Measurements from ENCODE around the gene SIK2. TPM values are rescaled to one million over a fixed set of nuclear protein-coding genes. Genes with fewer than 3 reads are reported as not detected.

SIK2 gene
- total RNA-seq, 1 experiment from 2014 or later: 13.0 TPM

DNA sequence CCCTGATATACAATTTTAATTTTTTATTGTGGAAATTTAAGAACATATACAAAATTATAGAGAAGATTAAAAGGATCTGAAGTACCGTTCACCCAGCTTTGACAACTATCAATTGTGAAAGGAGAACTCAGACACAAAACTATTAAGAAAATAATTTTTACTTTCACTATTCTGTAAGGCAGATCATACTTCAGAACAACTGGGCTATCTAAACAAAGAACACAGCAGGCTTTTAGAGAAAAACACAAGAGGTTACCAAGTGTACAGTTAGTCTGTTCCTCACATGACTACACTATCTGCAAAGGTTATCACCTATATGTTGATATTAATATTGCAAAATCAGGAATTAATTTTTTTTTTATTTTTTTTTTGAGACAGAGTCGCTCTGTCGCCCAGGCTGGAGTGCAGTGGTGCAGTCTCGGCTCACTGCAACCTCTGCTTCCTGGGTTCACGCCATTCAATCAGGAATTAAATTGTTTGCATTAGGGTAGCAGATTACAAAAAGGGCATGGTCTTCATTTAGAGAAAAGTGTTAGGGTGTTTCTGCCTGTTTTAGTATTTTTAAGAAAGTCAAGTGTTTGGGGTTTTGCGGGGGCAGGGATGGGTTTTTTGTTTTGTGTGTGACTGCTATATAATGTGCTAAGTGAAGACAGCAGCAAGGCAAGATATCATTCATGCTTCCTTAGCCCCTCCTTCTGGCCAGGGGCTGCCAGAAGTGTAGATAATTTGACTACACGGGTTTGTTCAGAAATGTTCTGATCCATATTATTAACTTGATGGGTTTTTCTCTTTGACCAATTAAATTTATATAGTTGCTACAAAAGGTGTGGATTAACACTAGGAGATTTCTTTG, 27.6 kb upstream of the SIK2 start:
- Histone ChIP-seq H3K4me1 (ENCODE audit: control insufficient read depth in 1 of 2, insufficient read depth in 2 of 2, low read length in 2 of 2) (no peaks in the 10 kb centered on the region), H2AFZ (ENCODE audit: low read depth, low read length, poor library complexity, severe bottlenecking) (no peak overlapping the region), H3K36me3 (ENCODE audit: control insufficient read depth in 1 of 2, insufficient read depth in 2 of 2, low read length in 2 of 2) (no peaks in the 10 kb centered on the region), H3K4me3 (replicated peaks in 1 of 2; ENCODE audit: low read depth in 1 of 2, low read length in 2 of 2) (no peak overlapping the region), H3K4me2 (ENCODE audit: low read length) (no peak overlapping the region), H3K27me3 (ENCODE audit: insufficient read depth, low read length) (no peaks in the 10 kb centered on the region), H3K27ac (ENCODE audit: low read depth, low read length) (no peak overlapping the region), H3K9ac (ENCODE audit: low read length) (no peak overlapping the region), H3K9me2 (ENCODE audit: insufficient read depth) (no peaks in the 10 kb centered on the region), H4K20me1 (ENCODE audit: insufficient read depth) (no peaks in the 10 kb centered on the region), H3K79me2 (ENCODE audit: insufficient read depth, low read length) (no peaks in the 10 kb centered on the region), H3K9me3 (ENCODE audit: control insufficient read depth in 1 of 2, insufficient read depth in 1 of 2, low read depth in 1 of 2, low read length in 2 of 2) (no peaks in the 10 kb centered on the region)
- ChIA-PET CTCF (interaction anchor here (1.4 kb wide), 1 partner anchor 259 kb away, joined by 3 read pairs; no protein-coding TSS in a partner anchor), RAD21 (ENCODE audit: low non-redundant PET in 1 of 2, low total read pairs in 2 of 2, uncharacterized antibody in 2 of 2, unreplicated experiment in 2 of 2) (no interaction called here), POLR2A (no interaction called here)
- no peak for DNase-seq (ENCODE audit: low read depth, low spot score)
- no TSS peak for BruUV-seq (replicated peaks)
- TF ChIP-seq FOSL1 (IDR thresholded peaks at IDR 0.05; ENCODE audit: low read depth) (no peak), RAD21 (IDR thresholded peaks at IDR 0.05; ENCODE audit: low read depth) (peak; percentile 19; the same call in 1 of the 2 replicates), CEBPB (IDR thresholded peaks at IDR 0.05; ENCODE audit: low read depth) (no peak), SP1 (IDR thresholded peaks at IDR 0.05; ENCODE audit: low read depth) (no peak), CBX3 (IDR thresholded peaks at IDR 0.05; ENCODE audit: low read depth) (no peak), CTCF (IDR thresholded peaks at IDR 0.05 in 2 of 3, conservative IDR thresholded peaks at IDR 0.05 in 1 of 3; ENCODE audit: borderline replicate concordance in 1 of 3, insufficient read depth in 1 of 3, low read depth in 2 of 3, low read length in 2 of 3) (0 out of 6 replicates have a peak, but pooled peaks of 1 of the 3 experiments have one; percentile 6), EZH2phosphoT487 (IDR thresholded peaks at IDR 0.05; ENCODE audit: borderline replicate concordance) (no peak), ELF1 (IDR thresholded peaks at IDR 0.05; ENCODE audit: borderline replicate concordance, low read depth) (no peak), ZFX (IDR thresholded peaks at IDR 0.05) (no peak), POLR2AphosphoS5 (IDR thresholded peaks at IDR 0.05; ENCODE audit: low read depth, low read length) (no peak), ATF3 (IDR thresholded peaks at IDR 0.05) (no peak), ZBTB33 (IDR thresholded peaks at IDR 0.05; ENCODE audit: extremely low read depth, insufficient replicate concordance, low read length) (no peak), EGR1 (IDR thresholded peaks at IDR 0.05; ENCODE audit: low read depth) (no peak), TCF7L2 (IDR thresholded peaks at IDR 0.05; ENCODE audit: borderline replicate concordance, extremely low read depth, insufficient read depth, insufficient read length) (no peak), SIN3A (IDR thresholded peaks at IDR 0.05; ENCODE audit: low read depth) (no peak), POLR2A (IDR thresholded peaks at IDR 0.05; ENCODE audit: borderline replicate concordance, extremely low read depth, insufficient read depth, insufficient read length) (no peak)
- TF ChIP-seq, protein P1, sequence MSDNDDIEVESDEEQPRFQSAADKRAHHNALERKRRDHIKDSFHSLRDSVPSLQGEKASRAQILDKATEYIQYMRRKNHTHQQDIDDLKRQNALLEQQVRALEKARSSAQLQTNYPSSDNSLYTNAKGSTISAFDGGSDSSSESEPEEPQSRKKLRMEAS (IDR thresholded peaks at IDR 0.05): no peak
- intact Hi-C loops (cut with micrococcal nuclease): no loop called here
- ATAC-seq: no peak

Measured in HCT116 (cell line).